B cell (primary cell): Measurements from ENCODE around the gene ASXL2. TPM values are rescaled to one million over a fixed set of nuclear protein-coding genes. Genes with fewer than 3 reads are reported as not detected.

Experiments used
- ATAC-seq: fragments of 200-7000 bp; cut with Tn5 transposase; one replicate; pipeline ENCODE4 v1.10.0; 2021; ENCODE audit warnings: low read depth, mild to moderate bottlenecking, moderate number of reproducible peaks, moderate library complexity
- CTCF ChIA-PET: fragments of 350-600 bp; sonication (Branson Sonifier 250); formaldehyde crosslinking; loops from one replicate; lab custom pipeline; 2021; ENCODE audit warnings: antibody characterized with exemption, inconsistent platforms; lab: Charles Lee
- POLR2A ChIA-PET: fragments of 350-600 bp; sonication (Branson Sonifier 250); formaldehyde crosslinking; loops from one replicate; lab custom pipeline; 2021; ENCODE audit warnings: antibody characterized with exemption; lab: Charles Lee
- DNase-seq: peaks from one replicate; pipeline ENCODE4 v3.0.0; 2013
- H2AFZ ChIP-seq: 2 replicates; pipeline ENCODE4 v1.6.1; 2012; ENCODE audit warnings: mild to moderate bottlenecking, low read depth, low read length; ENCODE audit not compliant: insufficient read depth, poor library complexity, severe bottlenecking
- H3K27ac ChIP-seq, 2 donors: 1 replicate in 1 of 2; 2 replicates in 1 of 2; pipeline ENCODE4 v1.5.1; 2012 to 2013; ENCODE audit warnings: low read length in 2 of 2, mild to moderate bottlenecking in 2 of 2, moderate library complexity in 1 of 2
- H3K27me3 ChIP-seq, 4 experiments: fragments of 200-600 bp in 1 of 4; sonication (generic) in 1 of 4; replicated peaks in 1 of 4; 1 replicate in 2 of 4; 2 replicates in 2 of 4; pipeline versions ENCODE4 v1.6.1 to v1.7.0; 2013 to 2016; ENCODE audit warnings: low read length in 3 of 4, mild to moderate bottlenecking in 2 of 4, mixed read lengths in 1 of 4, moderate library complexity in 1 of 4; ENCODE audit not compliant: insufficient read depth in 4 of 4, control insufficient read depth in 3 of 4; ENCODE audit errors: control extremely low read depth in 1 of 4
- H3K36me3 ChIP-seq, 2 experiments: replicated peaks in 1 of 2; 1 replicate in 1 of 2; 2 replicates in 1 of 2; pipeline versions ENCODE4 v1.6.1 to v1.7.1; 2013; ENCODE audit warnings: low read length in 1 of 2; ENCODE audit not compliant: insufficient read depth in 2 of 2, control insufficient read depth in 1 of 2; ENCODE audit errors: control extremely low read depth in 1 of 2, extremely low read depth in 1 of 2
- H3K4me1 ChIP-seq, 2 donors: fragments of 200-600 bp in 1 of 2; sonication (generic) in 1 of 2; 1 replicate in 1 of 2; 2 replicates in 1 of 2; pipeline versions ENCODE4 v1.5.1 to v1.6.1; 2013 to 2017; ENCODE audit warnings: low read length in 2 of 2; ENCODE audit not compliant: control insufficient read depth in 2 of 2, insufficient read depth in 2 of 2
- H3K4me2 ChIP-seq: replicated peaks from 2 replicates; pipeline ENCODE3; 2012; ENCODE audit warnings: mild to moderate bottlenecking, low read depth, low read length; ENCODE audit not compliant: poor library complexity, severe bottlenecking
- H3K4me3 ChIP-seq, 5 experiments: fragments of 200-600 bp in 1 of 5; sonication (generic) in 1 of 5; 1 replicate in 3 of 5; 2 replicates in 2 of 5; pipeline versions ENCODE4 v1.5.1 to v1.7.0; 2011 to 2016; ENCODE audit warnings: low read length in 4 of 5, mild to moderate bottlenecking in 4 of 5, low read depth in 2 of 5, control low read depth in 1 of 5, moderate library complexity in 1 of 5; ENCODE audit not compliant: insufficient read depth in 1 of 5; ENCODE audit errors: control extremely low read depth in 1 of 5, extremely low read depth in 1 of 5
- H3K79me2 ChIP-seq: fragments of 200-600 bp; sonication (generic); one replicate; pipeline ENCODE4 v1.6.0; 2016; ENCODE audit warnings: low read length; ENCODE audit not compliant: control insufficient read depth, insufficient read depth
- H3K9ac ChIP-seq: fragments of 200-600 bp; sonication (generic); 2 replicates; pipeline ENCODE4 v1.6.1; 2017; ENCODE audit warnings: mild to moderate bottlenecking, low read length, moderate library complexity
- H3K9me3 ChIP-seq, 3 donors: one replicate each; pipeline versions ENCODE4 v1.6.1 to v1.7.1; 2013; ENCODE audit warnings: low read length in 2 of 3; ENCODE audit not compliant: control insufficient read depth in 2 of 3, insufficient read depth in 1 of 3; ENCODE audit errors: control extremely low read depth in 1 of 3
- H4K20me1 ChIP-seq: 2 replicates; pipeline ENCODE4 v1.6.0; 2012; ENCODE audit warnings: mild to moderate bottlenecking, low read length; ENCODE audit not compliant: insufficient read depth, control insufficient read depth, poor library complexity, severe bottlenecking
- H3K27ac Mint-ChIP-seq: one replicate; pipeline ENCODE4 v1.8.0; 2021; ENCODE audit warnings: mixed read lengths
- H3K27me3 Mint-ChIP-seq: one replicate; pipeline ENCODE4 v1.8.0; 2021; ENCODE audit warnings: mixed read lengths
- H3K4me1 Mint-ChIP-seq: one replicate; pipeline ENCODE4 v1.8.0; 2021; ENCODE audit warnings: mixed read lengths
- H3K4me3 Mint-ChIP-seq: one replicate; pipeline ENCODE4 v1.8.0; 2021; ENCODE audit warnings: mixed read lengths
- H3K9me3 Mint-ChIP-seq: one replicate; pipeline ENCODE4 v1.8.0; 2022; ENCODE audit warnings: mixed read lengths; ENCODE audit not compliant: insufficient read depth
- EZH2 ChIP-seq: IDR thresholded peaks from 2 replicates; pipeline ENCODE4 v1.6.1; 2012; ENCODE audit warnings: borderline replicate concordance, low read depth, mild to moderate bottlenecking, moderate library complexity, low read length; ENCODE audit not compliant: insufficient read depth, poor library complexity, severe bottlenecking
- WGBS: methylation state at CpG from one replicate; pipeline ENCODE4 v1.1.5; 2013; ENCODE audit warnings: missing lambda C conversion rate; ENCODE audit not compliant: insufficient coverage; 5-methylcytosine and 5-hydroxymethylcytosine counted together
- intact Hi-C: fragments of 100-400 bp; cut with micrococcal nuclease; formaldehyde crosslinking; loops from one replicate; pipeline ENCODE4 v1.10.0; 2022
- polyA plus RNA-seq: library from polyadenylated mRNA; depleted of rRNA; stranded (reverse); fragments of >200 nt; gene quantifications from 2 replicates; pipeline ENCODE4 v1.2.3, GENCODE V29; 2012
- total RNA-seq, 2 donors: library from RNA; stranded (reverse); fragments of 120-200 nt in 1 of 2; gene quantifications; 1 replicate in 1 of 2; 2 replicates in 1 of 2; pipeline versions ENCODE4 v1.2.3 to v1.2.4, GENCODE V29; 2013 to 2022
- TF ChIP-seq, protein P1 (sequence below): fragments of 200-600 bp; IDR thresholded peaks from one replicate; pipeline ENCODE4 v1.8.0; 2022; ENCODE audit warnings: antibody characterized with exemption, mild to moderate bottlenecking

ASXL2 gene
- total and polyA plus RNA-seq, 2 donors (not counting 1 experiment from before 2014, with no cell fraction given): 7.6 to 55.0 TPM

DNA sequence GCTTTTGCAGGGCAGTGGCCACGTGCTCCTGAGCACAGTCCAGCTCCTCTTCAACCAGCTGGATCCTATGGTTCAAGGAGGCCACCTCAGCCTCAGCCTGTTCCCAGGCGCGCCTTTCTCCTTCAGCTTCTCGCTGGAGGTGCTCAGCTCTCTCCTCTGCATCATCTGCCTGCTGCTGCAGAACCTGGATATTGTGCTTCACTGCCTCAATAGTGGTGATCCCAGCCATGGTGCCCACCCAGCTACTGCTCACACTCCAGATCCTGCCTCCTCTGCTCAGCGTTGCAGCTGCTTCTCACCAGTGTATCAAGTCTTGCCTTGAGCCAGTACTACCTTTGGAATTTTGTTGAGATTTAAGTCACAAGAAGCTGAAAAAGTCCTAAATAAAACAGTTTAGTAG lies 67.9 kb downstream of the ASXL2 start:
- intact Hi-C loops: no loop called here
- no peak overlapping the region for H3K4me3 ChIP-seq
- 100% methylated on average over 5 of the region's 5 CpGs for WGBS
- Mint-ChIP-seq H3K4me1 (peaks cover 21% of the 10 kb centered on the region), H3K27me3 (no peaks in the 10 kb centered on the region), H3K9me3 (no peaks in the 10 kb centered on the region), H3K4me3 (no peak overlapping the region), H3K27ac (no peak overlapping the region)
- H3K9ac ChIP-seq: no peak overlapping the region
- CTCF ChIA-PET: no interaction called here
- no peaks in the 10 kb centered on the region for H3K27me3 ChIP-seq
- no peak overlapping the region for H3K4me2 ChIP-seq
- no peaks in the 10 kb centered on the region for H3K4me1 ChIP-seq
- peaks cover 8 to 15% of the 10 kb centered on the region in 2 experiments for H3K36me3 ChIP-seq
- H3K27ac ChIP-seq: no peak overlapping the region
- H3K79me2 ChIP-seq: peaks cover 41% of the 10 kb centered on the region
- ATAC-seq: no peak
- H2AFZ ChIP-seq: no peak overlapping the region
- H4K20me1 ChIP-seq: peaks cover 22% of the 10 kb centered on the region
- no peak for TF ChIP-seq EZH2
- TF ChIP-seq, protein P1, sequence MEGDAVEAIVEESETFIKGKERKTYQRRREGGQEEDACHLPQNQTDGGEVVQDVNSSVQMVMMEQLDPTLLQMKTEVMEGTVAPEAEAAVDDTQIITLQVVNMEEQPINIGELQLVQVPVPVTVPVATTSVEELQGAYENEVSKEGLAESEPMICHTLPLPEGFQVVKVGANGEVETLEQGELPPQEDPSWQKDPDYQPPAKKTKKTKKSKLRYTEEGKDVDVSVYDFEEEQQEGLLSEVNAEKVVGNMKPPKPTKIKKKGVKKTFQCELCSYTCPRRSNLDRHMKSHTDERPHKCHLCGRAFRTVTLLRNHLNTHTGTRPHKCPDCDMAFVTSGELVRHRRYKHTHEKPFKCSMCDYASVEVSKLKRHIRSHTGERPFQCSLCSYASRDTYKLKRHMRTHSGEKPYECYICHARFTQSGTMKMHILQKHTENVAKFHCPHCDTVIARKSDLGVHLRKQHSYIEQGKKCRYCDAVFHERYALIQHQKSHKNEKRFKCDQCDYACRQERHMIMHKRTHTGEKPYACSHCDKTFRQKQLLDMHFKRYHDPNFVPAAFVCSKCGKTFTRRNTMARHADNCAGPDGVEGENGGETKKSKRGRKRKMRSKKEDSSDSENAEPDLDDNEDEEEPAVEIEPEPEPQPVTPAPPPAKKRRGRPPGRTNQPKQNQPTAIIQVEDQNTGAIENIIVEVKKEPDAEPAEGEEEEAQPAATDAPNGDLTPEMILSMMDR: no peak
- POLR2A ChIA-PET: no interaction called here
- no peaks in the 10 kb centered on the region for H3K9me3 ChIP-seq
- no peak for DNase-seq

DNA sequence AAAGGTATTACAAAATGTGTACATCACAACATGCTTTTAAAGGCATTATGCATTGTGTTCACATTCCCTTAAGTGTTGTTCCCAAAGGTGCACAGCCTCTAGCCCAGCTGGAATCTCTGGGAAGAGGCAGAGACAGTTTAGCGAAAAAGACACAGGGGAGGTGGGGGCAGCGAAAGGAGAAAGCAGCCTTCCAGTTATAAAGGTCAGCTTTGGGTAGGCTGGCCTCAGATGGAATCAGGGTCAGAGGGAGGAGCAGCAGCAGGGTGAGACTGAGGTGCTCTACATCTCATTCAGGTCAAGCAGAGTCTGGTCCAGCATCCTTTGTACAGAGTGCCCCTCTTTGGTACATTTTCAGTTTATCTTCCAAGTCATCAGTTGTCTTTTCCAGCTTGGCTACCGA lies 68.6 kb downstream of the ASXL2 start:
- CTCF ChIA-PET: no interaction called here
- H3K27me3 Mint-ChIP-seq: no peaks in the 10 kb centered on the region
- peaks cover 20% of the 10 kb centered on the region for H3K4me1 Mint-ChIP-seq
- Histone ChIP-seq H3K4me2 (no peak overlapping the region), H3K36me3 (peaks cover 8 to 20% of the 10 kb centered on the region in 2 experiments), H3K9ac (no peak overlapping the region), H3K4me1 (no peaks in the 10 kb centered on the region), H3K9me3 (no peaks in the 10 kb centered on the region), H2AFZ (no peak overlapping the region), H3K27me3 (no peaks in the 10 kb centered on the region), H3K79me2 (peaks cover 33% of the 10 kb centered on the region), H3K27ac (no peak overlapping the region), H4K20me1 (peaks cover 19% of the 10 kb centered on the region), H3K4me3 (no peak overlapping the region)
- no peak for TF ChIP-seq EZH2
- TF ChIP-seq, protein P1: no peak
- H3K9me3 Mint-ChIP-seq: no peaks in the 10 kb centered on the region
- ATAC-seq: no peak
- H3K27ac Mint-ChIP-seq: no peak overlapping the region
- POLR2A ChIA-PET: no interaction called here
- DNase-seq: no peak
- WGBS: 100% methylated on average over 3 of the region's 3 CpGs
- H3K4me3 Mint-ChIP-seq: no peak overlapping the region
- intact Hi-C loops: no loop called here
